GM15510 (cell line): Measurements from ENCODE around the gene DOK3.

Experiments used
- POLR2A ChIP-seq: IDR thresholded peaks from 3 replicates; pipeline ENCODE4 v1.6.1; 2011; ENCODE audit warnings: borderline replicate concordance; ENCODE audit not compliant: insufficient read length; ENCODE audit errors: extremely low read depth

Gene DOK3

GRCh38 chr5:177475563-177476427, 33.8 kb downstream of the DOK3 start:
- no peak for TF ChIP-seq POLR2A

GRCh38 chr5:177474846-177475562, 34.6 kb downstream of the DOK3 start:
- TF ChIP-seq POLR2A = no peak

GRCh38 chr5:177474002-177474476, 35.6 kb downstream of the DOK3 start:
- no peak for TF ChIP-seq POLR2A

GRCh38 chr5:177473443-177474001, 36.1 kb downstream of the DOK3 start, which contains the start of gene DBN1:
Gene DBN1 (minus strand): TSS chr5:177473634. CDS start chr5:177473521, 113 bp downstream.
- TF ChIP-seq POLR2A = no peak

GRCh38 chr5:177472460-177473442, 36.9 kb downstream of the DOK3 start:
- TF ChIP-seq POLR2A = peak; percentile 49

GRCh38 chr5:177471610-177472356, 37.8 kb downstream of the DOK3 start:
- no peak for TF ChIP-seq POLR2A

GRCh38 chr5:177470759-177471536, 38.7 kb downstream of the DOK3 start:
- TF ChIP-seq POLR2A = no peak

GRCh38 chr5:177469750-177470525, 39.7 kb downstream of the DOK3 start:
- TF ChIP-seq POLR2A = no peak

GRCh38 chr5:177468685-177469628, 40.7 kb downstream of the DOK3 start:
- no peak for TF ChIP-seq POLR2A

- no peak for TF ChIP-seq POLR2A
Observed at GRCh38 chr5:177468329-177468684, 41.3 kb downstream of the DOK3 start.

GRCh38 chr5:177467436-177467835, 42.2 kb downstream of the DOK3 start:
- no peak for TF ChIP-seq POLR2A
